Ovary (tissue), 9 donors: ENCODE data around the gene SLC2A13. TPM values are rescaled to one million over a fixed set of nuclear protein-coding genes. Genes with fewer than 3 reads are reported as not detected.
A peak's percentile ranks its signal among the peaks of the same experiment; 100 is the strongest.

Experiments
- DNase-seq, 5 donors: peaks; one replicate each; pipeline ENCODE4 v3.0.0-alpha.2; 2019 to 2020
- H3K27ac ChIP-seq, 2 donors: fragments of 200-600 bp; one replicate each; pipeline versions ENCODE4 v1.5.1 to v1.8.0; 2019 to 2022
- H3K27me3 ChIP-seq: fragments of 200-600 bp; one replicate; pipeline ENCODE4 v1.8.0; 2022
- H3K36me3 ChIP-seq: fragments of 200-600 bp; sonication (generic); one replicate; pipeline ENCODE4 v1.5.1; 2019
- H3K4me1 ChIP-seq: one replicate; pipeline ENCODE4 v1.8.1; 2013; ENCODE audit warnings: mild to moderate bottlenecking, moderate library complexity; ENCODE audit not compliant: insufficient read depth
- H3K4me3 ChIP-seq: fragments of 200-600 bp; sonication (generic); one replicate; pipeline ENCODE4 v1.5.1; 2017
- H3K9me3 ChIP-seq, 2 donors: fragments of 200-600 bp in 1 of 2; sonication (generic) in 1 of 2; one replicate each; pipeline versions ENCODE4 v1.5.1 to v1.8.1; 2013 to 2019; ENCODE audit warnings: mild to moderate bottlenecking in 1 of 2, moderate library complexity in 1 of 2
- CTCF ChIP-seq, 3 donors: fragments of 450-650 bp in 2 of 3; fragments of 200-600 bp in 1 of 3; IDR thresholded peaks; one replicate each; pipeline versions ENCODE4 v1.5.1 to v1.8.0; 2016 to 2022; ENCODE audit warnings: antibody characterized with exemption in 3 of 3, mild to moderate bottlenecking in 1 of 3
- EP300 ChIP-seq: sonication (generic); formaldehyde crosslinking; IDR thresholded peaks from one replicate; pipeline ENCODE4 v1.6.1; 2017; ENCODE audit warnings: antibody characterized with exemption
- POLR2A ChIP-seq: fragments of 450-650 bp; IDR thresholded peaks from one replicate; pipeline ENCODE4 v1.6.1; 2017; ENCODE audit warnings: antibody characterized with exemption, mild to moderate bottlenecking, moderate library complexity
- WGBS, 3 donors: extraction: QIAGEN DNeasy Blood & Tissue Kit in 1 of 3; methylation state at CpG; one replicate each; pipeline versions ENCODE4 v1.1.5 to v1.1.7; 2013 to 2017; 5-methylcytosine and 5-hydroxymethylcytosine counted together
- intact Hi-C, 4 donors: fragments of 100-400 bp; cut with DNase I; formaldehyde crosslinking; loops; one replicate each; pipeline versions ENCODE4 v1.11.0 to v1.15.1; 2022 to 2023
- polyA plus RNA-seq, 2 donors: library from polyadenylated mRNA; stranded (reverse); fragments of 200-250 nt in 1 of 2; fragments of 350-450 nt in 1 of 2; fragmentation: Illumina TruSeq in 1 of 2; extraction: RNeasy Lipid Tissue Mini Kit (QIAGEN cat#74804) in 1 of 2; gene quantifications; one replicate each; pipeline ENCODE4 v1.2.3, GENCODE V29; 2013 to 2014
- total RNA-seq, 7 donors: library from RNA; depleted of rRNA in 2 of 7; stranded (reverse); fragments of >200 nt in 2 of 7; fragmentation: NEBNext Ultra II Directional in 3 of 7; extraction: Animal tissue kit (Norgen Biotek cat#: 25700) in 3 of 7; gene quantifications; one replicate each; pipeline versions ENCODE4 v1.1.0 to v1.2.4, GENCODE V29; 2016 to 2023
- donor health status: DM: no; HTN: no; CAD: no; lungs with moderate emphysema.
- donor health status: DM: no; HTN: no; CAD: no.
- donor health status: Bipolar disorder and iron deficiency.
- donor health status: DM: yes; HTN: yes; CAD: no.
- donor health status: DM: no; HTN: no; CAD: no.
- donor health status: DM: yes; HTN: yes; CAD: no.

Gene SLC2A13
- total and polyA plus RNA-seq, 9 donors = 2.3 to 24.3 (median 7.9) TPM

- 84 to 90% (median 86%) methylated on average over 2 of the region's 2 CpGs for WGBS, 3 donors
- H3K27ac ChIP-seq = no peak overlapping the region
- no peaks in the 10 kb centered on the region for H3K4me1 ChIP-seq
- no peak for DNase-seq
- H3K36me3 ChIP-seq = no peaks in the 10 kb centered on the region
- no peaks in the 10 kb centered on the region for H3K9me3 ChIP-seq
- no peaks in the 10 kb centered on the region for H3K27me3 ChIP-seq
- H3K4me3 ChIP-seq = no peak overlapping the region
- TF ChIP-seq EP300 (no peak), CTCF (IDR thresholded peaks at IDR 0.05) (no peak), POLR2A (no peak)
- intact Hi-C loops = no loop called here
Observed at GRCh38 chr12:39986674-39987073, 119.2 kb downstream of the SLC2A13 start.

GRCh38 chr12:39984670-39985069 is 121.2 kb downstream of the SLC2A13 start:
- intact Hi-C loops = no loop called here
- H3K4me1 ChIP-seq = no peaks in the 10 kb centered on the region
- TF ChIP-seq CTCF (IDR thresholded peaks at IDR 0.05) (no peak), POLR2A (no peak), EP300 (no peak)
- no peaks in the 10 kb centered on the region for H3K27me3 ChIP-seq
- H3K9me3 ChIP-seq = no peaks in the 10 kb centered on the region
- WGBS, 3 donors = 42 to 60% (median 59%) methylated on average over 5 of the region's 5 CpGs
- no peaks in the 10 kb centered on the region for H3K36me3 ChIP-seq
- H3K27ac ChIP-seq = no peak overlapping the region
- no peak for DNase-seq
- no peak overlapping the region for H3K4me3 ChIP-seq

DNA sequence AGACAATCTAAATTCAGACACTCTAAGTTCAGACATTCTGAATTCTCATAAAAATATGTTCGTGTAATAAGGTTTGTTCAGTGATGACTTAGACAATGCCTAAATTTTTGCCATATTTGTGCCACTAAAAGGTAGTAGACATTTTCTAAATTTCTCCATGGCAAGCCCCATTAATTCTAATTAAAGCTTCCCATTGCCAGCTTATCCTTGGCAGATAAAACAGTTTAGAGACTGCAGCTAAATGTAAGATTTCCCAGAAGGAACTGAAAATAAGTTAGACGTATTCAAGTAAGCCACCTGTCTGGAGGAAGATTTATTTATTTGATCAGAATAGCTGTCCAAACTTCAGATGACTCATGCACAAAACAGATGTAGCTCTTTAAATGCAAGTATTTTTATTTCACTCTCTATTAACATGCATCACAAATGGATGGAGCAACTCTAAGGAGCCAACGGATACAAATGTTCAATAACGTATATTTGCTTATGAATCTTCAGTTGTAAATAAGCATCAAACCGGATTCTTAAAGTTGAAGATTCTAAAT is 130.4 kb downstream of the SLC2A13 start:
- Histone ChIP-seq H3K4me3 (no peak overlapping the region), H3K4me1 (no peaks in the 10 kb centered on the region), H3K36me3 (no peaks in the 10 kb centered on the region), H3K27ac (no peak overlapping the region), H3K9me3 (no peaks in the 10 kb centered on the region), H3K27me3 (no peaks in the 10 kb centered on the region)
- 64 to 69% (median 65%) methylated on average over 5 of the region's 5 CpGs for WGBS, 3 donors
- intact Hi-C loops = no loop called here
- TF ChIP-seq EP300 = no peak
- no peak for TF ChIP-seq CTCF (IDR thresholded peaks at IDR 0.05)
- TF ChIP-seq POLR2A = no peak
- DNase-seq = no peak

- no peak for TF ChIP-seq EP300
- WGBS, 3 donors = 86 to 89% (median 88%) methylated on average over 1 of the region's 1 CpG
- no peaks in the 10 kb centered on the region for H3K9me3 ChIP-seq
- no peak overlapping the region for H3K27ac ChIP-seq
- no peaks in the 10 kb centered on the region for H3K4me1 ChIP-seq
- intact Hi-C loops = no loop called here
- no peak overlapping the region for H3K4me3 ChIP-seq
- H3K27me3 ChIP-seq = no peaks in the 10 kb centered on the region
- no peaks in the 10 kb centered on the region for H3K36me3 ChIP-seq
- peak in 1 of 5 donors; percentile 23 for DNase-seq
Observed at GRCh38 chr12:39972119-39972518, 133.8 kb downstream of the SLC2A13 start.

GRCh38 chr12:39971348-39971747 is 134.5 kb downstream of the SLC2A13 start:
- TF ChIP-seq EP300 (no peak), CTCF (IDR thresholded peaks at IDR 0.05) (no peak), POLR2A (no peak)
- H3K27ac ChIP-seq = no peak overlapping the region
- H3K27me3 ChIP-seq = no peaks in the 10 kb centered on the region
- WGBS, 3 donors = 84 to 100% (median 100%) methylated on average over 1 of the region's 1 CpG
- intact Hi-C loops = no loop called here
- H3K4me1 ChIP-seq = no peaks in the 10 kb centered on the region
- DNase-seq = no peak
- H3K9me3 ChIP-seq = no peaks in the 10 kb centered on the region
- H3K36me3 ChIP-seq = no peaks in the 10 kb centered on the region
- H3K4me3 ChIP-seq = no peak overlapping the region
